HCT116 (cell line): ENCODE measurements around the gene DDOST. TPM values are rescaled to one million over a fixed set of nuclear protein-coding genes. Genes with fewer than 3 reads are reported as not detected.

Source experiments
- ATAC-seq: fragments of 200-7000 bp; cut with Tn5 transposase; 2 replicates; pipeline ENCODE4 v1.9.1; 2020; ENCODE audit warnings: mild to moderate bottlenecking, moderate library complexity
- BruUV-seq: library from RNA; stranded (reverse); fragments of 400-500 nt; replicated peaks from 2 replicates; lab custom pipeline; 2021; lab: Mats Ljungman, UMichigan
- CTCF ChIA-PET: fragments of 300-600 bp; sonication (Branson Sonifier 250); formaldehyde crosslinking; loops from one replicate; lab custom pipeline; 2021; ENCODE audit warnings: antibody characterized with exemption; lab: Charles Lee
- POLR2A ChIA-PET: fragments of 300-600, 350-600 bp; sonication (Branson Sonifier 250); formaldehyde crosslinking; loops from one replicate; lab custom pipeline; 2021; ENCODE audit warnings: antibody characterized with exemption; lab: Charles Lee
- RAD21 ChIA-PET, 2 experiments: fragments of 300-600 bp; sonication (Branson Sonifier 250); formaldehyde crosslinking; loops; one replicate each; lab custom pipeline; 2023; ENCODE audit warnings: low total read pairs in 2 of 2; ENCODE audit not compliant: uncharacterized antibody in 2 of 2, unreplicated experiment in 2 of 2, low non-redundant PET in 1 of 2; lab: Charles Lee
- DNase-seq: peaks from one replicate; pipeline ENCODE4 v3.0.0-alpha.2; 2010; ENCODE audit warnings: low read depth, low spot score
- H2AFZ ChIP-seq: fragments of 200-600 bp; shearing (Covaris generic), sonication (generic); 2 replicates; pipeline ENCODE4 v1.6.1; 2017; ENCODE audit warnings: low read depth, mixed run types, mixed read lengths, antibody characterized with exemption, low read length; ENCODE audit not compliant: poor library complexity, severe bottlenecking
- H3K27ac ChIP-seq: 2 replicates; pipeline ENCODE4 v1.5.1; 2012; ENCODE audit warnings: low read depth, low read length
- H3K27me3 ChIP-seq: fragments of 200-600 bp; sonication (generic); 2 replicates; pipeline ENCODE4 v1.6.1; 2016; ENCODE audit warnings: mixed run types, low read length, mixed read lengths; ENCODE audit not compliant: insufficient read depth
- H3K36me3 ChIP-seq, 2 experiments: fragments of 200-500 bp in 1 of 2; fragments of 200-600 bp in 1 of 2; sonication (Bioruptor generic) in 1 of 2; sonication (generic) in 1 of 2; 2 replicates each; pipeline versions ENCODE4 v1.5.1 to v1.6.1; 2014 to 2016; ENCODE audit warnings: low read length in 2 of 2, inconsistent platforms in 1 of 2, mixed read lengths in 1 of 2, mixed run types in 1 of 2; ENCODE audit not compliant: insufficient read depth in 2 of 2, control insufficient read depth in 1 of 2
- H3K4me1 ChIP-seq, 2 experiments: fragments of 200-600 bp in 1 of 2; sonication (generic) in 1 of 2; 2 replicates each; pipeline versions ENCODE4 v1.5.1 to v1.6.1; 2012 to 2017; ENCODE audit warnings: low read length in 2 of 2, inconsistent platforms in 1 of 2, mild to moderate bottlenecking in 1 of 2, mixed read lengths in 1 of 2, mixed run types in 1 of 2, moderate library complexity in 1 of 2; ENCODE audit not compliant: insufficient read depth in 2 of 2, control insufficient read depth in 1 of 2
- H3K4me2 ChIP-seq: fragments of 200-600 bp; sonication (generic); 2 replicates; pipeline ENCODE4 v1.6.1; 2017; ENCODE audit warnings: mixed run types, low read length, mixed read lengths
- H3K4me3 ChIP-seq, 2 experiments: fragments of 200-600 bp in 1 of 2; sonication (generic) in 1 of 2; replicated peaks in 1 of 2; 2 replicates each; pipeline ENCODE4 v1.5.1; 2011 to 2016; ENCODE audit warnings: low read length in 2 of 2, control low read depth in 1 of 2, low read depth in 1 of 2, mild to moderate bottlenecking in 1 of 2, mixed read lengths in 1 of 2, mixed run types in 1 of 2
- H3K79me2 ChIP-seq: fragments of 200-600 bp; sonication (generic); 2 replicates; pipeline ENCODE4 v1.6.1; 2017; ENCODE audit warnings: mild to moderate bottlenecking, mixed run types, low read length, moderate library complexity, mixed read lengths; ENCODE audit not compliant: insufficient read depth
- H3K9ac ChIP-seq: fragments of 200-600 bp; sonication (generic); 2 replicates; pipeline ENCODE4 v1.6.1; 2016; ENCODE audit warnings: low read length, mixed read lengths
- H3K9me2 ChIP-seq: fragments of 200-600 bp; sonication (generic), shearing (Covaris generic); 2 replicates; pipeline ENCODE4 v1.6.1; 2017; ENCODE audit warnings: mixed run types, mild to moderate bottlenecking, moderate library complexity; ENCODE audit not compliant: insufficient read depth
- H3K9me3 ChIP-seq, 2 experiments: fragments of 200-500 bp in 1 of 2; fragments of 200-600 bp in 1 of 2; sonication (Bioruptor generic) in 1 of 2; sonication (generic) in 1 of 2; 2 replicates each; pipeline ENCODE4 v1.6.1; 2014 to 2017; ENCODE audit warnings: low read length in 2 of 2, mixed read lengths in 2 of 2, inconsistent platforms in 1 of 2, low read depth in 1 of 2, mild to moderate bottlenecking in 1 of 2, mixed run types in 1 of 2, moderate library complexity in 1 of 2; ENCODE audit not compliant: control insufficient read depth in 1 of 2, insufficient read depth in 1 of 2
- H4K20me1 ChIP-seq: fragments of 200-600 bp; sonication (generic), shearing (Covaris generic); 2 replicates; pipeline ENCODE4 v1.6.1; 2017; ENCODE audit warnings: mixed run types, mild to moderate bottlenecking, moderate library complexity; ENCODE audit not compliant: insufficient read depth
- CEBPB ChIP-seq: IDR thresholded peaks from 2 replicates; pipeline ENCODE4 v1.6.1; 2012; ENCODE audit warnings: low read depth
- EGR1 ChIP-seq: IDR thresholded peaks from 2 replicates; pipeline ENCODE4 v1.6.1; 2012; ENCODE audit warnings: low read depth
- ELF1 ChIP-seq: IDR thresholded peaks from 2 replicates; pipeline ENCODE4 v1.6.1; 2012; ENCODE audit warnings: low read depth, borderline replicate concordance
- FOSL1 ChIP-seq: IDR thresholded peaks from 2 replicates; pipeline ENCODE4 v1.6.1; 2012; ENCODE audit warnings: low read depth
- POLR2A ChIP-seq: IDR thresholded peaks from 2 replicates; pipeline ENCODE4 v1.7.0; 2011; ENCODE audit warnings: borderline replicate concordance; ENCODE audit not compliant: insufficient read depth, insufficient read length; ENCODE audit errors: extremely low read depth
- POLR2AphosphoS5 ChIP-seq: IDR thresholded peaks from 2 replicates; pipeline ENCODE4 v1.6.1; 2011; ENCODE audit warnings: mild to moderate bottlenecking, low read depth, low read length, moderate library complexity
- RAD21 ChIP-seq: IDR thresholded peaks from 2 replicates; pipeline ENCODE4 v1.6.1; 2012; ENCODE audit warnings: low read depth, mild to moderate bottlenecking
- SIN3A ChIP-seq: IDR thresholded peaks from 2 replicates; pipeline ENCODE4 v1.6.1; 2012; ENCODE audit warnings: low read depth
- TCF7L2 ChIP-seq: IDR thresholded peaks from 2 replicates; pipeline ENCODE4 v1.7.0; 2011; ENCODE audit warnings: borderline replicate concordance, inconsistent platforms; ENCODE audit not compliant: insufficient read depth, insufficient read length; ENCODE audit errors: extremely low read depth
- YY1 ChIP-seq: IDR thresholded peaks from 2 replicates; pipeline ENCODE4 v1.6.1; 2011; ENCODE audit warnings: low read length, low read depth, moderate library complexity, mild to moderate bottlenecking; ENCODE audit not compliant: insufficient replicate concordance; ENCODE audit errors: extremely low read depth
- ZNF274 ChIP-seq: fragments of 200-500 bp; sonication (Bioruptor generic); IDR thresholded peaks from 2 replicates; pipeline ENCODE4 v1.6.1; 2014; ENCODE audit warnings: mild to moderate bottlenecking, low read depth, low read length, inconsistent platforms
- intact Hi-C: fragments of 100-400 bp; cut with micrococcal nuclease; formaldehyde crosslinking; loops from 2 replicates; pipeline ENCODE4 v1.10.0; 2022
- total RNA-seq: library from RNA; stranded (reverse); gene quantifications from one replicate; pipeline ENCODE4 v1.2.1, GENCODE V29; 2021; ENCODE audit not compliant: unreplicated experiment
- TF ChIP-seq, protein P1 (sequence below), 3 experiments: fragments of 200-600 bp in 1 of 3; sonication (generic) in 1 of 3; IDR thresholded peaks in 2 of 3; conservative IDR thresholded peaks in 1 of 3; 2 replicates each; pipeline ENCODE4 v1.5.1; 2012 to 2017; ENCODE audit warnings: low read depth in 2 of 3, low read length in 2 of 3, antibody characterized with exemption in 1 of 3, borderline replicate concordance in 1 of 3, control low read depth in 1 of 3, mild to moderate bottlenecking in 1 of 3, mixed read lengths in 1 of 3, mixed run types in 1 of 3, moderate library complexity in 1 of 3; ENCODE audit not compliant: insufficient read depth in 1 of 3
- TF ChIP-seq, protein P2 (sequence below): IDR thresholded peaks from 2 replicates; pipeline ENCODE4 v1.6.1; 2012
- TF ChIP-seq, protein P3 (sequence below): IDR thresholded peaks from 2 replicates; pipeline ENCODE4 v1.6.1; 2012
- TF ChIP-seq, protein P4 (sequence below): IDR thresholded peaks from 2 replicates; pipeline ENCODE4 v1.6.1; 2011; ENCODE audit warnings: mild to moderate bottlenecking, low read length, moderate library complexity; ENCODE audit not compliant: insufficient replicate concordance; ENCODE audit errors: extremely low read depth

The DDOST gene
- total RNA-seq, 1 experiment from 2014 or later = 387 TPM

DNA sequence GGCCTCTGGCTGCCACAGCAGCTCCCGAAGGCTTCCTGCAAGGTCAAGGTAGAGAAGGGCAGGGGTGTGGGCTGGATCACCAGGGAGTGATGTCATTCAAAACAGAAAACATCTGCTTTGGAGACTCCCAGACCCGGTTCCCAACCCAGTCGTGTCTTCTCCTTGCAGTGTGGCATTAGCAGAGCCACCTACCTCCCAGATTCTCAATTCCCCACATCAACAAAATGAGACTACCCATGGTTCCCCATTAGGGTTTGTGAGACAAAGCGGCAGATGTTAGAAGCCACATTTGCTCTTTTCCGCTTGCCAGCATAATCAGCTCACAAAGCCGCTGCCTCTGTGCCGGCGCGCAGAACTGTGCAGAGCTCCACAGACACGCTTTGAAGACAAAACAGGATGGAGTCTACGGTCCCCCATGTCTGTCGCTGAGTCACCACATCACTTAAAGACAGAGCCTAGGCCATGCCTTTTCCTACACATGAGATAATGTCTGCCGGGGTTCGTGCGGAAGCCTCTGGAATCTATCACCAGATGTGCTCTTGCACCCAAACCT, 44.1 kb upstream of the DDOST start:
- H3K9ac ChIP-seq = no peak overlapping the region
- ChIA-PET POLR2A (no interaction called here), CTCF (no interaction called here), RAD21 (no interaction called here)
- intact Hi-C loops = no loop called here
- H3K9me3 ChIP-seq = no peaks in the 10 kb centered on the region
- H3K79me2 ChIP-seq = no peaks in the 10 kb centered on the region
- no peaks in the 10 kb centered on the region for H3K9me2 ChIP-seq
- H2AFZ ChIP-seq = no peak overlapping the region
- no TSS peak for BruUV-seq
- no peak overlapping the region for H3K27ac ChIP-seq
- DNase-seq (no peak), ATAC-seq (no peak)
- H4K20me1 ChIP-seq = no peaks in the 10 kb centered on the region
- TF ChIP-seq ZNF274 (no peak), TCF7L2 (no peak), FOSL1 (no peak), ELF1 (no peak), RAD21 (no peak), CEBPB (no peak), POLR2AphosphoS5 (no peak), EGR1 (no peak), SIN3A (no peak), YY1 (no peak), POLR2A (no peak)
- TF ChIP-seq, protein P1, sequence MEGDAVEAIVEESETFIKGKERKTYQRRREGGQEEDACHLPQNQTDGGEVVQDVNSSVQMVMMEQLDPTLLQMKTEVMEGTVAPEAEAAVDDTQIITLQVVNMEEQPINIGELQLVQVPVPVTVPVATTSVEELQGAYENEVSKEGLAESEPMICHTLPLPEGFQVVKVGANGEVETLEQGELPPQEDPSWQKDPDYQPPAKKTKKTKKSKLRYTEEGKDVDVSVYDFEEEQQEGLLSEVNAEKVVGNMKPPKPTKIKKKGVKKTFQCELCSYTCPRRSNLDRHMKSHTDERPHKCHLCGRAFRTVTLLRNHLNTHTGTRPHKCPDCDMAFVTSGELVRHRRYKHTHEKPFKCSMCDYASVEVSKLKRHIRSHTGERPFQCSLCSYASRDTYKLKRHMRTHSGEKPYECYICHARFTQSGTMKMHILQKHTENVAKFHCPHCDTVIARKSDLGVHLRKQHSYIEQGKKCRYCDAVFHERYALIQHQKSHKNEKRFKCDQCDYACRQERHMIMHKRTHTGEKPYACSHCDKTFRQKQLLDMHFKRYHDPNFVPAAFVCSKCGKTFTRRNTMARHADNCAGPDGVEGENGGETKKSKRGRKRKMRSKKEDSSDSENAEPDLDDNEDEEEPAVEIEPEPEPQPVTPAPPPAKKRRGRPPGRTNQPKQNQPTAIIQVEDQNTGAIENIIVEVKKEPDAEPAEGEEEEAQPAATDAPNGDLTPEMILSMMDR (IDR thresholded peaks at IDR 0.05 in 2 of 3, conservative IDR thresholded peaks at IDR 0.05 in 1 of 3; ENCODE audit: borderline replicate concordance in 1 of 3, insufficient read depth in 1 of 3, low read depth in 2 of 3, low read length in 2 of 3) = no peak
- TF ChIP-seq, protein P2, sequence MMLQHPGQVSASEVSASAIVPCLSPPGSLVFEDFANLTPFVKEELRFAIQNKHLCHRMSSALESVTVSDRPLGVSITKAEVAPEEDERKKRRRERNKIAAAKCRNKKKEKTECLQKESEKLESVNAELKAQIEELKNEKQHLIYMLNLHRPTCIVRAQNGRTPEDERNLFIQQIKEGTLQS = no peak
- TF ChIP-seq, protein P3, sequence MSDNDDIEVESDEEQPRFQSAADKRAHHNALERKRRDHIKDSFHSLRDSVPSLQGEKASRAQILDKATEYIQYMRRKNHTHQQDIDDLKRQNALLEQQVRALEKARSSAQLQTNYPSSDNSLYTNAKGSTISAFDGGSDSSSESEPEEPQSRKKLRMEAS = no peak
- TF ChIP-seq, protein P4, sequence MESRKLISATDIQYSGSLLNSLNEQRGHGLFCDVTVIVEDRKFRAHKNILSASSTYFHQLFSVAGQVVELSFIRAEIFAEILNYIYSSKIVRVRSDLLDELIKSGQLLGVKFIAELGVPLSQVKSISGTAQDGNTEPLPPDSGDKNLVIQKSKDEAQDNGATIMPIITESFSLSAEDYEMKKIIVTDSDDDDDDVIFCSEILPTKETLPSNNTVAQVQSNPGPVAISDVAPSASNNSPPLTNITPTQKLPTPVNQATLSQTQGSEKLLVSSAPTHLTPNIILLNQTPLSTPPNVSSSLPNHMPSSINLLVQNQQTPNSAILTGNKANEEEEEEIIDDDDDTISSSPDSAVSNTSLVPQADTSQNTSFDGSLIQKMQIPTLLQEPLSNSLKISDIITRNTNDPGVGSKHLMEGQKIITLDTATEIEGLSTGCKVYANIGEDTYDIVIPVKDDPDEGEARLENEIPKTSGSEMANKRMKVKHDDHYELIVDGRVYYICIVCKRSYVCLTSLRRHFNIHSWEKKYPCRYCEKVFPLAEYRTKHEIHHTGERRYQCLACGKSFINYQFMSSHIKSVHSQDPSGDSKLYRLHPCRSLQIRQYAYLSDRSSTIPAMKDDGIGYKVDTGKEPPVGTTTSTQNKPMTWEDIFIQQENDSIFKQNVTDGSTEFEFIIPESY = no peak
- no peaks in the 10 kb centered on the region; a peak in 1 of 4 replicates for H3K4me1 ChIP-seq
- no peak overlapping the region for H3K4me2 ChIP-seq
- no peaks in the 10 kb centered on the region for H3K36me3 ChIP-seq
- no peak overlapping the region for H3K4me3 ChIP-seq
- H3K27me3 ChIP-seq = no peaks in the 10 kb centered on the region
